GM18498 (cell line): ENCODE data around the gene SCNM1.

Source experiments
- ATAC-seq: cut with Tn5 transposase; IDR thresholded peaks from one replicate; pipeline ENCODE4 v1.9.1; 2021; ENCODE audit warnings: mild to moderate bottlenecking, moderate library complexity; ENCODE audit not compliant: unreplicated experiment

The SCNM1 gene, protein sequence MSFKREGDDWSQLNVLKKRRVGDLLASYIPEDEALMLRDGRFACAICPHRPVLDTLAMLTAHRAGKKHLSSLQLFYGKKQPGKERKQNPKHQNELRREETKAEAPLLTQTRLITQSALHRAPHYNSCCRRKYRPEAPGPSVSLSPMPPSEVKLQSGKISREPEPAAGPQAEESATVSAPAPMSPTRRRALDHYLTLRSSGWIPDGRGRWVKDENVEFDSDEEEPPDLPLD

DNA sequence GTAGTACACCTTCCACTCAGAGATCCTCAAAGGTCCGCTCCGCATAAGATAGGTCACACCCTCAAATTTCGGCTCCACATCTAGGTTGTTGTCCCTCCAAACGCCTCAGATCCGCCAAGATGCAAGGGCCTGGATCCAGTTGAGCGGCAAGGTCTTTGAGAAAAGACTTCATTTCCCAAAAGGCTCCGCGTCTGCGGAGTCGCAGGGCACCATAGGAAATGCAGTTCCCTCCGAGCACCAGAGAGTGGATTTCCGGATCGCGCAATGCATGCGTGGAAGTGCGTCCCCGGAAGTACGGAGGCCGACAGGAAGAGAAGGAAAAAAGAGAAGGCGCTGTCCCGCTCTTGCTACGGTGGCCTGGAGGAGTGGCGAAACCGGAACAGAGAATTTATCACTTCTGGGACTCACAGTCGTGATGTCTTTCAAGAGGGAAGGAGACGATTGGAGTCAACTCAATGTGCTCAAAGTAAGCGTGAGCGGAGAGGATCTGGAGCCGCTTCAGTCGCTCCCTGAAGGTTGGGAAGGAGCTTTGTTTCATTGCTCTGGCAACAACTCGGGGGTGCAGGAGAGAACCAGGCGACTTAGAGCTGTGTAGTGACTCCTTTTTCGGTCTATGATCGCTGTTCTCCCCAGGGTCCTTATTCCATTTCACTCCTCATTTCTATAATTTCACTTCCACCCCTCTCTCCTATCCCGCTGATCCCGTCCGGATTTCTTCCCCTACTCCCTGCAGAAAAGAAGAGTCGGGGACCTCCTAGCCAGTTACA, at the start of gene SCNM1, which contains the start of gene LYSMD1:
Gene SCNM1, plus strand, starts transcription at position 407 of the 767 bp plus-strand sequence. Its CDS starts 9 bp downstream, at position 416.
Gene LYSMD1, minus strand, starts transcription at position 165 of the 767 bp plus-strand sequence. CDS start 644 bp downstream, outside the sequence.
- ATAC-seq = peak; percentile 91

DNA sequence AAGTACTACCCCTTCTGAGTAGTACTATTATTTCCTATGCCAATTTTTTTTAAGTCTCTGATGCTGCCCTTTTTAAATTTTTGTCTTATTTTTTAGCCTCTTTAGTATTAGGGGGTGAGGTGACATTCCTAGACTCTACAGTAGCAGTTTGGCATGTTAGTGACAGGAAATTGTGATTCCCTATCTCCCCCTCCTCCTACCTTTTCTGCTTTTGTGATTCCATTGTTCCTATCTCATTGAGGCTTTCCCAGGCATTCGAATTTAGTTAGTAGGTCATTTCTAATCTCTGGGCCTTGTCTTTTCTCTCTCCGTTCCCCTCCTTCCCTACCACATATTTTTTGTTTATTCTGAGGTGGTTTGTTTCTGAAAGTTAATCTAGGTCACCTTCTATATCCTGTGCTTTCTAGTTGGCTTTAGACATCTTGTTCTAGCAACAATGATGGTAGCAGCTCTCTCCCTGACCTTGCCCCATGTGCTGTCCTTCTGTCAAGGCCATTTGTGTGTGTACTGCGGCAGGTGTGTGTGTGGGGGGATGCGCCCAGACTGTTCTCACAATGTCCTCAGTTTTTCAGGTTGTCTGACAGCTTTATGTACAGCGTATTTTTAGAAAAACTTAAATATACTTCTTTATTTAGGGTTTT, 41.1 kb upstream of the SCNM1 start:
- ATAC-seq = no peak

DNA sequence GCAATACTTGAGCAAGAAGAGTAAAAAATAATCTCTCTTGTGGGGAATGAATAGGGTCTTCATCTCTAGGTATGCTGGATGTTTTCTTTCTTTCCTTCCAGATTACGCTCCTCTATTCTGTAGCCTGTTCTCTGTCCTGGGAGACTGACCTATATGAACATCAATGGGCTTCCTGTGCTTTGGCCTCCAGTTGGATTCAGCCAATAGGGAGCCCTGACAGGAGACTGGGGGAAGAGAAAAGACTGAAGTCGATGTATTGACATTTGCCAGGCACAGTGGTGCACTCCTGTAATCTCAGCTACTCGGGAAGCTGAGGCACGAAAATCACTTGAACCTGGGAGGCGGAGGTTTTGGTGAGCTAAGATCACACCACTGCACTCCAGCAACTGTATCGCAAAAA, 37.1 kb upstream of the SCNM1 start:
- no peak for ATAC-seq

DNA sequence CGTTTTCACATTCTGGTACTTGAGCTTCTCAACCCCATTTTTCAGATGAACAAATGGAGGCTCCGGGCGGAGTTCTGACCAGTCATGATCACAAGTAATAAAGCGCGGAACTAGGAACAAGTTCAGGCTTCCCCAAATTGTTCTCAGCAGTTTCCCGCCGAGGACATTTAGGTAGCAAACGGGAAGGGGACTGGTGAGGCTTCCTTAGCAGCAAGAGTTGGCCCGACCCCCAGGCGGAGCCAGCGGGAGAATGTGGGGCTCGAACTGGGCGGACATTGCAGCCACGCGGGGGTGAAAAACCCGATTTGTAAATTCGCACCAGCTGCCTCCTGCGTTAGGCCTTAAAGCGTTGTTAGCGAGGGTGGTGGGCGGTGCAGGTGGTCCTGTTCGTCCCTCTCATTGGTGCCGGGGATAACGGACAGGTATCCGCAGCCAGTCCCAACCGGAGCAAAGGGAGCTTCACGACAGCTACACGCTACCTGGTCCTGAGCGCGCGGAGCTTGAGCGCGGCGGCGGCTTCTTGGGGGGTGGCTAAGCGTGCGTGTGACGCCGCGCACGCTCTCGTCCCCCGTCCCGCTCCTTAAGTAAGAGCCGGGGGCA, 34.9 kb upstream of the SCNM1 start:
- ATAC-seq = peak; percentile 86

DNA sequence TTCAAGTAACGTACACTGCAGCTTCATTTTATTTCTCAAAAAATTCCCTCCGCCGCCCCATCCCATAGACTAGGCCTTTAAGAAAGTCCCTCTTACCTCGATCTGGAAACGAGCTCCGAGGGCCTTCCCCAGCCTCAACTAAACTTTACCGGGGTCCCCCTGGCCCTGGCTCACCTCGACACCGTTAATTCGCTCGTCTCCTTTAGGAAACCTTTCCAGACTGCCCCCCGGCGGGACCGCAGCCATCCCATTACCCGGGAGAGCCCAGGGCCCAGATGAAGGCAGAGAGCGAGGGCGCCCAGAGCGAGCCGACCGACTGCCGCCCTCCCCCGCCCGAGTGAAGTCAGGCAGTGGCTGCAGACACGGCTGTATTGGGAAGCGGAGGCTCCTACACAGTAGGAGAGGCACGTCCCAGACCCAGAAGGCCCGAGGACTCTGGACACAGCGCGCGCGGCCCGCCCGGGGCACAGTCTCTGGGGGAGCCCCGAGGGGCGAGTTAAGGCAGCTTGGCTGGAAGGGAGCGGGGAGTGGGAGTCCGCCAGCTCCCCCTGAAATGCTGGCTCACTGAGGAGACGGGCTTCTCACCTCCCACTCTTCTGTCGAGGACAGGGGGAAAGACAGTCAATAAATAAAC, 34.1 kb upstream of the SCNM1 start:
- ATAC-seq = no peak

DNA sequence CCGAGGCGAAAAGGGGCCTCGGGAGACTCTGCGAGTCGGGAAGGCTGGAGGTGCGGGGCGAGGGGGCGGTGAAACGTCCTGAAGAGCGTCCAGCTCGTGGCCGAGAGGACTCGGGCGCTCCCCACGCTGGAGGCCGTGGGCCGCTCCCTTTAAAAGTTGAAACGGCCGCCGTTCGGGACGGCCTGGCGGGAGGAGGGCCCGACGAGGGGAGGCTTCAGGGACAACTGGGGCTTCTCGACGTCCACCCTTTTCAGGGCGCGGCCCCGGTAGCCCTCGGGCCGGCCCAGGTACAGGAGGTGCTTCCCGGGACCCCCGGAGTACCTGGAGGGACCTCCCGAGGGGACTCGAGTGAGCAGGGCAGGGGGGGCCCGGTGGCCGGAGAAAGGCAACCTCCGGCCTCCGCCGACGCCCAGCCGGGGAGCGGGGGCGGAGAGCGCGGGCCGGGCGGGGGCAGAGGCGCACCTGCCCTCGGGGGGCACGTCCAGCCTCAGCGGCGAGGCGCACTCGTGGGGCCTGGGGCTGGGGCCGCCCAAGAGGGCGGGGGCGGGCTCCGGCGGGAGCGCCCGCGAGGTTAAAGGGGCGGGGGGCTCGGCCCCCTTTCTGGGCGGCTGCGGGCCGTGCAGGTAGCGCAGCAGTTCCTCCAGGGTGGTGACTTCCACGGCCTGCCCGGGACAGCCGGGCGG, 33.5 kb upstream of the SCNM1 start:
- no peak for ATAC-seq

DNA sequence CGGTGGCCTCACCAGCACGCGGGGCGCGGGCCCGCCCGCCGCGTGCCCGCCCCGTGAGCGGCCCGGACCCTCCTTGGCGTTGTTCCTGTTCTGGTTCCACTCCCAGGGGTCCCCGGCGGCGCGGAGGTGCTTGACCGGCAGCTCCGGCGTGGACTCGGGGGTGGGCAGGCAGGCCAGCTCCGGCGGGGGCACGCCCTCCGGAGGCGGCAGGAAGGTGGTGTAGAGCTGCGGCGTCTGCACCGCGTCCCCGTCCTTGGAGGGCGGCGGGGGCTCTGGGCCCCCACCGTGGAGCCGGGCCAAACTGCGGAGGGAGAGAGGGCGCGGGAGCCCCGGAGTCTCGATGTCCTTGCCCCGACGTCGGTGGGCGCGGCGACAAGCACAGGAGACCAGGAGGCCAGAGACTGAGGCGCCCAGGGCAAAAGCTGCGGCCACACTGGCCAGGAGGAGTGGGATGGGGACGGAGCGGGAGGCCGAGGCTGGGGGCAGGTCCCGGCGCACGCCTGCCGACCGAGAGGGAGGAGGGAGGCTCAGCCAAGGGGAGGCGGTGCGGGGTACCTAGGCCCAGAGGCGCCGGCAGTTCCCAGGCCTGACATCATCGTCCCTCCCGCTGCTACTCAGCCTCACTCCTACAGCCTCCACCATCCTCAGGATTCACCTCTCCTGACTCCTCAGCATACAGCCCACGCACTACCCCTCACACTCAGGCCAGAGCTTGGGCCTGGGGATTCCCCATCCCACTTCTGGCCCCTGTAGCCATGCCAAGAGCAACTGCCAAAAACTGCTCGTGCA, 32.7 kb upstream of the SCNM1 start:
- ATAC-seq = no peak

DNA sequence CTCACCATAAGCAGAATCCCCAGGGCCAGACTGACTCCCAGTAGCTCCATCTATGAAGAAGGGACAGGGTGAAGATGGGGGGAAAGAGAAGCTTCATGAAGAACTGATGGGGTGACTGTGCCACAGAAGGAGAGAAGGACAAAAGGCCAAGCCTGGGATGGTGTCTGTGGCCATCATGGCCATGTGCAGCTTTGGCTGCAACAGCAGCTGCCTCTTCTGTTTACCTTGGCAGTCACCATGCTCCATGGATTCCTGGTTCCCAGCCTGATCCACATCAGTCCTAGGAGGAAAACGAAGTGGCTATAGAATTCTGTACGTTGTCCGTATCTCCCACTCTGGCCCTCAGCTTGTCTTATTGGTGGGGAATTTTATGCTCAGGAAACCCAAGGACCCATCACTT, 31.5 kb upstream of the SCNM1 start:
- no peak for ATAC-seq

DNA sequence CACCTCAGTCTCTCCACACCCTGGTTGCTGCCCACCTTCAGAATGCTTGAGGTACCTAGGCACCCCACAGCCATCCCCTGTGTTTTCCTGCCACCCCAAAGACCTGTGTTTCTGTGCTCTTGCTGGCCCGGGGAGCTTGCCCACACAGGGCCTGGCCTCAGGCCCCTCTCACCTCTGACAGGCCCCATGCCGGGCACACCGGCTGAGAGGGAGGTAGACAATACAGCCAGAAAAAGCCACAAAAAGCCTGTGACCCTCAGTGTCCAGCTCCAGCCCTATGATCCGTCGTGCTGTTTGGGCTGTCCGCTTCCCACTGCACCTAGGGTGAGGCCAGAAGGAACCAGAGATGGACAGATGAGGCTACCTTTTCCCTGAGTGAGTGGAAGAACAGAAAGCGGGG, 31.0 kb upstream of the SCNM1 start:
- no peak for ATAC-seq

DNA sequence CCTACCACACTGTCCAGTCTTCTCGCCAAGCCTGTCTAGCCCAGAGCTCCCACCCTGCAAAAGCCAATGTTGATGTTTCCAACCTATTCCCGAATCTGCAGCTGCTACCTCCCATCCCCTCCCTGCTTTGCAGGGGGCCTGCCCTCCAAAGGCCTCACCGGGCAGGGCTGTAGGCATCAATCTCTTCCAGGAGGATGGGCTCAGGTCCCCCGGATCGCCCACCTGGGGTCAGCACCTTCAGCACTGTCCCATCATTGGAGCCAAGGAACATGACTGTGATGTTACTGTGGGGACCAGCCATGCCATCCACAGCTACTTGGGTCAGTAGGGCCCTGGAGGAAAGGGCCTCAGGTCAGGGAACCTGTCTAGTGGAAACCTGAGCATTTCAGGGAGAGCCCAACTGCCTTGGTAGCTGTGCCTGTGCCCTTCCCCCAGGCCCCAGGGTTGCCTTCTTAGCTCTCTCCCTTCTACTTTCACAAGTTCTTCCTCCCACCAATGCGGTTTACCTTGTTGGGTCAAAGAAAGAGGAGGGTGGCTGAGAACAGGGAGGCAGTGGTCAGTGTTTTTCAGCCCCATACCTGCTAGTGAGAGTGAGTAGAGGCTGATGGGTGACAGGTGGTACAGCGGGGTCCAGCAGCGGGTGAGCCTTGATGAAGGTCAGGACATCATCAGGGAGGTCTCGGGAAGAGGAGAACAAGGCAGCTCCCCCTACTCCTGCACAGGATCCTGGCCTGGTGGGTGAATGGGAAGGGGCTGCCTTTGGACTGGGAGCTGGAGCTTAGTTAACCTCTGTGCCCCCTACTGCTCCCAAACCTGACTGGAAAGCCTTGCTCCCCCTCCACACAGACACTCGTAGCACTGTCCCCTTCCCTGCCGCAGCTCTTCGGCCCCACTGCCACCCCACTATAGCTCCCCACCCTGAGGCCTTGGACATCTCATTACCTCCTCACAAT, 30.2 kb upstream of the SCNM1 start:
- no peak for ATAC-seq

DNA sequence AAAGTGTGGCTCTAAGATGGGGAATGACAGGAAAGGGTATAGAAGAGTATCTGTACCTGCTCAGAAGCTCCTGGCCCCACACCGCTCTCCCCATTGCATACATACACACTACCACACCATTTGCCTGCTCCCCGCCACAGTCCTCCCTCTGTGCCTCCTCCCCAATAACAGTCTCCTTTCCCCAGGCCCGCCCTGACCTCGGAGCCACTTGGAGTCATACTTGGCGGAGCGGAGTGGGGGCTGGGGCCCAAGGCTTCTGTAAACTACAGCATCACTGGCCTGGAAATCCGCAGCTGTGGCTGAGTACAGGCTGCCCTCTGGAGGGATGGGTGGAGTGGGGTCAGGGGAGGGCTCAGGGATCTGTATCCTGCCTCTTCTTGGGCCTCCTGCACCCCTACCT, 28.2 kb upstream of the SCNM1 start:
- no peak for ATAC-seq

DNA sequence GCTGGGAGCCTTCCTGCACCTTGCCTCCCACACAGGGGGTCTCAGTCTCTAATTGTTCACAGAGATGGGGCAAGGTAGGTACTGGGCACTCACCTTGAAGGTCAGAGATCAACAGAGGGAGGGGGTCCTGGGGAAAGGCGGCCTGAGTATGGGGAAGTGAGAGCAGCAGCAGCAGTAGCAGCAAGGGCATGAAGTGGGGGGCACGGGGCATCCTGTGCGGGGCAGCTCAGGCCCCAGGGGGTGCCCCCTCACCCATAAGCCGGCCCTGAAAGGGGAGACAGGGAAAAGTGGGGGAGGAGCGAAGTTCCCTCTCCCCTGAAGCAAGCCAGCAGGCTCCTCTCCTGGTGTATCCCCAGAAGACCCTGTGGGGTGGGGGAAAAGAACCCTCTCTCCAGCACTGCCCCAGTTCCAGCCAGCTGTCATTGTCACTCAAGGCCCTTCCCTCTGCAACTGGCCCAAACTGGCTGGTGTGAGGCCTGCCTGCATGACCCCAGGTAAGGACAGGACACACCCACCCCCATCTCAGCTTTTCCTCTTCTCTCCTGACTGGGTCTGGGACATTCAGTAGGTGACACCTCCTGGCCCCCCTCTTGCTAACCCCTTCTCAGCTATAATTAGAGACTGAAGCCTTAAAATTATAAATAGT, 23.4 kb upstream of the SCNM1 start:
- ATAC-seq = no peak

DNA sequence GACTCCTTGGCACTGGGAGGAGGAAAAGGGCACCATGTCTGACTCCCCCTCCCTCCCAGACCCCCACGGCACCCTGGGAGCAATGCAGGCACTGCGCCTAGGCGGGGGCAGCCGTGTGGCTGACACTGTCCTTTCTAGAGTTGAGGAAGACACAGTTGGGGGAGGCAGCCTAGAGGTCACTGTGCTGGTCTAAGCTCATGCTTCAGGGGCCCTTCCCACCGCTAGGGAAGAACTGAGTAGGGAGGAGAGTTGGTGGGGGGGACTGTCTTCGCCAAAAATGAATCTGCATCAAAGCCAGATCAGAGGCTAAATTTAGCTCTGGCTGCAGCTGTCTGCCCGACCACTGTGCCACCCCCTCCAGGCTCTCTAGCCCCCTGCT, 22.9 kb upstream of the SCNM1 start:
- no peak for ATAC-seq

DNA sequence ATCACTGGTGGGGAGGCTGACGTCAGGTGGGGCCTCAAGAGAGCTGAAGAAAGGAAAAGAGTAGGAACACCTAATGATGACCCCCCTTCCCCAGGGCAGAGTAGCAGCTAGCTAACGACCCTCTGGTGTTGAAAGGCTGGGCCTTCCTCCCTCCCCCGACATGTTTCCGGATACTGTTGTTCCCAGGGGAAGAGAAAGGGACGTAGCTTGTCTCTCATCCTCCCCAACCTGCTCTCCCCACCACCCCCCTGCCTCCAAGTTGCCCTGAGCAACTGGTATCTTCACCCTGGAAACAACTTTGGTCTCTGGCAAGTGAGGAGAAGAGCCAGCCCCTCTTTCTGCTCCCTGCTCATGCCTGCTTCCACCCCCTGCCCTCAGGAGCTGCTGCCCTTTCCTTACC, 22.0 kb upstream of the SCNM1 start:
- no peak for ATAC-seq

DNA sequence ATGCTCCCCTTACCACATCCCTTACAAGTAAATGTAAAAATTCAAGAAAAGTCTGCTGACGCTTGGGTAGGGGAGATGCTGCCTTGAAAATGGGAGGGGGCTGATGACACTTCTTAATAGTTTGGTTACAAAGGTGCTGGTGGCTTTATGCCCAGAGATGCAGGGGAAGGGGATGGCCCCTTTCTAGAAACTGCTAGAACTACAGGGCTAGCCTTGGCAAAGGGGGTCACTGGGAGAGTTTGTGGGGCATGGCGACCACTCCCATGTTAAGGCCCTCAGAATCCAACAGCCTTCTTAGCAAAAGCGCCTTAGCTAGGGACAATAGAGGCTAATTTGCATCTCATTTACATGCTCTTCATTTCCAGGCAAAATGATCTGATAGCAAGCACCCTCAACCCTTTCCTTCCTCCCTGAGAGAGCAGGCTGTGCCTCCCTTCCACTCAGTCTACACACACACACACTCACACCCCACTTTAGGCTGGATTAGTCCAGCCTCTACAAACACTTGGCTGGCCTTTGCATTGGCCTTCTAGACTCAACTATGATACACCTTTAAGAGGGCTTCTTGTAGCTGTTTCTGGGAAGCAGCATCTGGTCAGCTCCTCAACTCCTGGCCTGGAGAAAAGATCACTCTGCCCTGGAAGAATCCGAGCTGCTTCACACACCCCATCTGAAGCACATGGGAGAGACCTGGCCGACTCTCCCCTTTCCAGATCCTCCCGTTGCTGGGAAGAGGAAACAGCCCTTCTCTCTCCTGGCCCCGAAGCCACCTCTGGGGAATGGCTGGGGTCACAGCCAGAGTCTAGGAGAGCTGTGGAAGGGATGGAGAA, 21.3 kb upstream of the SCNM1 start:
- no peak for ATAC-seq

DNA sequence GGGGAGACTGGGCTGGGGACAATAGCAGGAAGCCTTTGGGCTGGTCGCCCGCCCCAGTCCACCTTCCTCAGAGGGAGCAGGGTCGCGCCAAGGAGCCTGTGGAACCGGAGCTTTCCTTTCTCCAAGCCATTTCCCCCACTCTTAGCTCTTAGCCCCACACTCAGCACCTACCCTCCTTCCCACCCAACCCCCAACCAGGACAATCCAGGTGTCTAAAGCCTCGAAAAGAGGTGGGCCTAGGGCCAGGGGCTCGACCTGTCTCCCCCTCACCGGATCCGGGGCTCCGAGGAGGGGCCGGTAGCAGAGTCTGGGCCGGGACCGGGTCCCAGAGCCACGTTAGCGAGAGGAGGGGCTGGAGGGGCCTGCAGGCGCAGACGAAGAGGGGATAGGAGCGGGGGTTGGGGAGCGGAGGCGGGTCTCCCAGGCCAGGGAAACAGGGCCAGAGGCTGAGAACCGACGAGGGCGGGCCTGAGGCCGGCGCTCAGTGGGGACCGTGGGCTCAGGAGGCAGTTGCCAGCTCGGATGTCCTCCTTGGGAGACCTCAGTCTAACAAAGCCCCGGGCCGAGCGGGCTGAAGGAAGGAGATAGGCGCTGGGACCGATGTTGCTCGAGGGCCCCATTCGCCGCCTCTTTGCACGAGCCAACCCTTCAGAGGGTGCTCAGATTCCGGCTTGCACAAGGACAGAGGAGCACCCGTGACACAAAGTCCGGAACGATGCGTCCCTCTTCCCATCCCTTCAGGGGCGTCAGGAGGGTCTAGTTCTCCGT, 20.5 kb upstream of the SCNM1 start:
- ATAC-seq = no peak

DNA sequence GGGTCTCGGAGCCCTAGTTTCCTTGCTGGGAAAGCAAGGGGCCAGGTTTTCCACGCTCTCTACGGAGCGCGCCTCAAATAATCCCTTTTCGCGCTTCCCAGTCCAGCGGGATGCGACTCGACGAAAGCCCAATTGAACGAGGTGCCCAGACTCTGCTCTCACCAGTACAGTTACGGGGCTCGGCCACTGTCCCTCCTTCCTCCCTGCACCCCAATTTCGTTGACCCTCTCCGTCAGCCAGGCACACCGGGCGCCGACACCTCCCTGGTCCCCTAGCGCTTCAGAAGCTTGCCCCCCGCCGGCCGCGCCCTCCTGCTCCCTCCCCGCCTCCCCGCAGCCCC, 19.9 kb upstream of the SCNM1 start:
- peak; percentile 5 for ATAC-seq
